ENCODE data around the gene ADAMTS5.

DNA sequence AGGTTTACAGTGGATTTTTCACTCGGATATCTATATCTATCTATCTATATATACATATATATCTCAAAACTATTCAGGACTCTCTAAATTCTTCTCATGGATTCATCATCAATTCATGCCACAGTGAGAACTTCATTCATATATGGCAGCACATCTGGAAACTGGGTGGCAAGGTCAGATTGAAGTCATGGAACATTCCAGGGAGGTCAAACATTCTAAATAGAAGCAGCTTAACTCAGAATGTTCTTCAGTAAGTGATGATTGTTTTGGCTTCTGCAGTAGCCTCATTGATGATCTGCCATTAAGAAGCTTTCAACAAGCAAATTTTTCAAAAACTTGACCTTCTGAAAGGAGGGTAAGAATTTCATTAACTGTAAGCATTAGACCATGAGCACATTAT is 74.7 kb downstream of the ADAMTS5 start:
- TF ChIP-seq, protein P1, sequence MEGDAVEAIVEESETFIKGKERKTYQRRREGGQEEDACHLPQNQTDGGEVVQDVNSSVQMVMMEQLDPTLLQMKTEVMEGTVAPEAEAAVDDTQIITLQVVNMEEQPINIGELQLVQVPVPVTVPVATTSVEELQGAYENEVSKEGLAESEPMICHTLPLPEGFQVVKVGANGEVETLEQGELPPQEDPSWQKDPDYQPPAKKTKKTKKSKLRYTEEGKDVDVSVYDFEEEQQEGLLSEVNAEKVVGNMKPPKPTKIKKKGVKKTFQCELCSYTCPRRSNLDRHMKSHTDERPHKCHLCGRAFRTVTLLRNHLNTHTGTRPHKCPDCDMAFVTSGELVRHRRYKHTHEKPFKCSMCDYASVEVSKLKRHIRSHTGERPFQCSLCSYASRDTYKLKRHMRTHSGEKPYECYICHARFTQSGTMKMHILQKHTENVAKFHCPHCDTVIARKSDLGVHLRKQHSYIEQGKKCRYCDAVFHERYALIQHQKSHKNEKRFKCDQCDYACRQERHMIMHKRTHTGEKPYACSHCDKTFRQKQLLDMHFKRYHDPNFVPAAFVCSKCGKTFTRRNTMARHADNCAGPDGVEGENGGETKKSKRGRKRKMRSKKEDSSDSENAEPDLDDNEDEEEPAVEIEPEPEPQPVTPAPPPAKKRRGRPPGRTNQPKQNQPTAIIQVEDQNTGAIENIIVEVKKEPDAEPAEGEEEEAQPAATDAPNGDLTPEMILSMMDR (IDR thresholded peaks at IDR 0.05; ENCODE audit: borderline replicate concordance, extremely low read depth, low read length, poor library complexity, severe bottlenecking), result no peak
- no peak for TF ChIP-seq EZH2 (IDR thresholded peaks at IDR 0.05; ENCODE audit: borderline replicate concordance, low read depth, low read length, severe bottlenecking)

Data from DND-41 (cell line).